ENCODE results near the gene HOXC12. TPM values are rescaled to one million over a fixed set of nuclear protein-coding genes. Genes with fewer than 3 reads are reported as not detected.

Gene HOXC12
- total RNA-seq, 2 experiments from 2014 or later, result not detected

DNA sequence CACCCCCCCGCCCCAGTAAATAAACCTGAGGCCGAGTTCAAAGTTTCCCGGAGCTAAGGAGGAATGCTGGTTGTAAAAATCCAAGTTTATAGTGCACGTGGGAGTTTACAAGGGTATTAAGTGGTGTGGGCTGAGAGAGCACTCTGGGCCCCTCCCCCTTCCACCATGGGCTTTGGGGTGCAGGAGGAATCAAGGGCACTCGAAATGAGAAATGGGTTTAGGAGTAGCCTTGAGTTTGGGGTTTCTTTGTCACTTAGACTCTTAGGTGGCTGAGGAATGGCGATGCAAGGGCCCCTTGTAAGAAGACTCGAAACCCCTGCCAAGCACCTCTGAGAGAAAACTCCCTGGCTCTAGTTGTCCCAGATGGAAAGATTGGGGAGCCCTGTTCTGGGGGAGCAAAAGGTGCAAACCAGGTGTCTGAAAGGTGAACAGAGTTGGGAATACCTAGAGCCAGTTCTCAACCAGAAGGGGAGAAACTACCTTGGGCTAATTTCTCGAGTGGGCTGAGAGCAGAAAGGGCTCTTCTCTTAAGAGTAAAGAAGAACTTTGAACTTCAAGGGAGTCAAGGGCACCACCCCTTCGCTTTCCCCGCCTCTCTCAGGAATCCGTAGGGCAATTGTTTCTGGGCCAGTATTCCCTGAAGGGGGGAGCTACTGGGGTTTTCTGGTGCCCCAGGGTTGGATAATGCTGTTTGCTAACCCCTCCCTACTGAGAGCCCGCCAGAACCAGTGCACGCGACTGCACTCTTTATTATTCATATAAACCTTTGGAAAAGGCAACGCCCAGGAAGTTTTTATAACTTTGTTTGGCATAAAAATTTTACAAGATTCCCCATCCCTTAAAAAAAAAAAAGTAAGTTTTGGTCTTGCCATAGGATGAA, 24.0 kb downstream of the HOXC12 start:
- POLR2A ChIA-PET, result no interaction called here
- CTCF ChIA-PET, result interaction anchor here (0.6 kb wide), 2 partner anchors 224 to 287 kb away, joined by 3 read pairs; no protein-coding TSS in a partner anchor

DNA sequence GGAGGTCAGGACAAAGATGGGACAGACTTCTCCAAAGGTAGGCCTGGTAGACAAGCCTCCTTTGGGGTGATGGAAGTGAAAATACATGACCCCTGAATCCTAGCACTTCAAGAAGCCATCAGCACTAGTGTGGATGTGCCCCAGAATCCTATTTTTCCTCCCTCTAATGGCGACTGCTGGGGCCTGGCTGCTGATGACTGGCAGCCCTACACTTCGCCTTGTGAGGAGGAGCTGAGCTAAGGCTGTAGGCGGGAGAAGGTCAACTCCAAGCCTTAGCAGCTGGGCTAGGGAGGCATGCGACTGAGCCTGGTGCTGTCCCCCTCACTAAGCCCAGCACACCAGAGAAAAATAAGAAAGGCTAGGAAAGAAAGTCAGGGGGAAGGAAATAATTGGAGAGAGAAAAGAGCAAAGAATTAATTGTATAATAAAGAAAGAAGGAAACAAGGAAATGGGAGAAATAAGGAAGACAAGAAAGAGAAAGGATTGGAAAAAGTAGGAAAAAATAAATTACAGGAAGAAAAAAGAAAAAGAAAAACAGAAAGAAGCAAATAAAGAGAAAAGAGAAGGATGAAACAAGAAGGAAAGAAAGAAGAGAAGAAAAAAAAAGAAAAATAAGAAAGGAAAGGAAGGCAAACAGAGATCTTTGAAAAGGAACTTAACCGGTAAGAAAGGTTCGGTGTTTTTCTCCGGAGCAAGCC, 25.6 kb downstream of the HOXC12 start:
- CTCF ChIA-PET, result no interaction called here
- POLR2A ChIA-PET, result no interaction called here

DNA sequence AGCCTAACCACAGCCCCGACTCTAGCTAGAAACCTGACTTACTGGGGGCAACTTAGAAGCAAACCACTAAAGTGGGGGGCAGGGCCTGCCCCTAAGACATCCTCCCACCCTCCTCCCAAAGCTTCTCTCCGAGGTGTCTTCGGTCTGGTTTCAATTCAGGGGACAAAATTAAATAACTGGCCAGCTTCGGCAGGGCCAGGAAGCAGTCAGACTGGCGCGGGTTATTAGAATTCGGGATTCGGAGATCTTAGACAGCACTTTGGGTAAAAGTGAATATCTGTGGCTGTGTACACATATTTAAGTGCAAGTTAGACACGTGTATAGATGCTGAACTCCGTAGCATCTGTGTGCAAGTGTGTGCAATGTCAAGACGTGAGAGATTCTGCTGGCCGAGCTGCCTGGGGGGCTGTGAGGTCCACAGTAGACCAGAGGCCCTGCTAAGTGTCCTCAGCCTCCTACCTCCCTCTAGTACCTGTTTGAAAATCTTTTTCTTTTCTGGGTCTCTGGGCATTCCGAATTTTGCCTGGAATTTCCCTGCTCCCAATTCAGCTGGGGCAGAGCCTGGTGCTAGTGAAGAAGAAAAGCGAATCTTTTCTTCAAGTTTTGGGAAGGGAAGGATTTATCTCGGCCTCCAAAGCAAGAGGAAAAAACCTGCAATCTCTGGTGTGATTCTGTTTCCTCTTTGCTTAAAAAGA, 26.2 kb downstream of the HOXC12 start:
- ChIA-PET POLR2A (no interaction called here), CTCF (no interaction called here)

DNA sequence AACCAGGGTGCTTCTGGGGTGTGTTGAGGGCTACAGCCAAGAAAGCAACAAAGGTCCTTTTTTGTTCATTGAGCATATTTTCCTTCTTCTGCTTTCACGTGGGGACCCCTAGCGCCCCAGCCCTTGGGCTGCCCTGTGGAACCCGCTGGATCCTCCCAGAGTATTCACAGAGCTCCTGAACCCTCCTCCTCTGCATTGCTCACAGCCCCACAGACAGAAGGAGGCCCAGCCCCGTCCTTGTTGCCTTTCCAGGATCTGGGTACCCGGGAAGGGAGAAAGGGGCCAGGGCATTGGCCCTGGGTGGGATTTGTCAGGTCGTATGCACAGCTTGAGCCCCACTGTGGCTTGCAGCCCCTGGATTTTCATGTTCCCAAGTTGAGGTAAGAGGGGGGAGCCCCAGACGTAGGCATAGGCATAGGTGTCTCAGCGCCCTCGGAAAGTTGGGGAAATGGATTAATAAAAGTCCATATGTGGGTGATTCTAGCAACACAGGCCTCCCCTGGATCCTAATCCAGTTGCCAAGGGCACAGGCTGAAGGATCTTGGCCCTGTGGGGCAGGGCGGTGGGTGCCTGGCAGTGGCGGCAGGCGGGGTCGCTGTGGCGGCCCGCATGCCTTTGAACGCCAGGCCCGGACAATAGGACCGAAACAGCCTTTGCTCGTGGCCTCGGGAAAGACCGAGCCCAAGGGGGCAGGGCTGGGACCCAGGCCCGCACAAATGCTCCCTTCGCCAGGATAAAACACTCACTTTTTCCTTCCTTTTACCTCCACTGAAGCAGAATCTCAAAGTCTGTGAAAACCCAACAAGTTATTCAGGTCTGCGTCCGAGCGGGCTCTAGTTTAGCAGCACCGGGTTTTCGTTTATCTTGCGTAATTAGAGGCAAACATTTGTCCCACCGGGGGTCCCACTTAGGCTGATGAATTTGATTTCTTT, 27.2 kb downstream of the HOXC12 start:
- ChIA-PET POLR2A (no interaction called here), CTCF (interaction anchor here (0.6 kb wide), 1 partner anchor 50 kb away, joined by 3 read pairs; no protein-coding TSS in a partner anchor)

DNA sequence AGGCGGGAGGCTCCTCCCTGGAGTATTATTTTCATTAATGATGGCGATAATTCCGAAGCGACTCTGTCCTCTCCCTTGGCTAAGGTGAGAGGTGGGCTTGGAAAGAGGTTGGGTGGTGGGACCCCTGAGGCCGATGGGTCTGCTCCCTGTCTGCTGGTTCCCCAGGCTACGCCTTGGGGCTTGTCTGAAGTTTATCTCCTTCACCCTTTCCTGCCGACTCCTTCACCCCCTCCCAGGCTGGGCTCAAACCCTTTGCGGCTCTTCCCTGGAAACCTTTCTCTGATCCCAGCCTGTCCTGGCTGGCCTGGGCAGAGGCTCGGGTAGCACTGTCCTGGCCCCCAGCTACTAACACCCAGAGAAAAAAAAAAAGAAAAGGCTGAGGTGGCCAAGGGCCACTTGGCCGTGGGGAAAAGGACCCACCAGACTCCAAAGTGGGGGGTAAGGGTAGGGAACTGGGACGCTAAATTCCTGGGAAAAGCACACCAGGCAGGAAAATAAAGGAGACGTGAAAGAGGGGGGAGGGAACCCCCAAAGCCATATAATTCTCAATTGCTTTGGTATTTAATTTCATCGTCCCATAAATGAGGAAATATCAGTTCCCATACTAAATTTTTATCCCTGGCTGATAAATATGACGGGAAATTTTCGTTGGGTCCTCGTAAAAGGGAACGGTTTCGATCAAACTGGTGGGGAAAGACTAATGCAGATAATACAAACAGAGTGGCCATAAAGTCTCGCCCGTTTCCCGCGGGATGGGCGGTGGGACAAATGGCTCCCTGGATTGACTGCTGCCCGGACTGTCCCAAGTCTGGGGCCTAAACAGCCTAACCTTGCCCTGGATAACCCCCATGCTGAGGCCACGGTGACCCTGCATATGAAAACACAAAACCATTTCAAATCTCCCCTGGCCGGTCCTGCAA, 28.2 kb downstream of the HOXC12 start:
- ChIA-PET CTCF (interaction anchor here (0.6 kb wide), 1 partner anchor 49 kb away, joined by 3 read pairs; no protein-coding TSS in a partner anchor), POLR2A (no interaction called here)

DNA sequence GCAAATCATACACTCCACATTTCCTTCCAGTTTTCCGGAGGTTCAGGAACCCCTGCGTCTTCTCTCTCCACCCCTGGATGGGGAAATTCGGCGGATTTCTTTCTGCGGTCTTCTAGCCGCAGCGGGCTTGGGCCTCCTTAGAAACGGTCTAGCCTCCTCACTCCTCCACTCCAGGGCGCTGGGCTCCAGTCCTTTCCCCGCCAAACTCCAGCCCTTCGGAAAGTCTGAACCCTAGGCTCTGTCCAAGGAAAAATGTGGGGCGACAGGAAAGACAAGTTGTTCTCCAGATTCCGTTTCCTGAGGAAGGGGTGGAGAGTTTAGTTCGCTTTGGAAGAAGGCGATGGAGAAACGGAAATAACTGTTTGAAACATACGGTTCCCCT, 28.9 kb downstream of the HOXC12 start:
- CTCF ChIA-PET, result no interaction called here
- POLR2A ChIA-PET, result no interaction called here

DNA sequence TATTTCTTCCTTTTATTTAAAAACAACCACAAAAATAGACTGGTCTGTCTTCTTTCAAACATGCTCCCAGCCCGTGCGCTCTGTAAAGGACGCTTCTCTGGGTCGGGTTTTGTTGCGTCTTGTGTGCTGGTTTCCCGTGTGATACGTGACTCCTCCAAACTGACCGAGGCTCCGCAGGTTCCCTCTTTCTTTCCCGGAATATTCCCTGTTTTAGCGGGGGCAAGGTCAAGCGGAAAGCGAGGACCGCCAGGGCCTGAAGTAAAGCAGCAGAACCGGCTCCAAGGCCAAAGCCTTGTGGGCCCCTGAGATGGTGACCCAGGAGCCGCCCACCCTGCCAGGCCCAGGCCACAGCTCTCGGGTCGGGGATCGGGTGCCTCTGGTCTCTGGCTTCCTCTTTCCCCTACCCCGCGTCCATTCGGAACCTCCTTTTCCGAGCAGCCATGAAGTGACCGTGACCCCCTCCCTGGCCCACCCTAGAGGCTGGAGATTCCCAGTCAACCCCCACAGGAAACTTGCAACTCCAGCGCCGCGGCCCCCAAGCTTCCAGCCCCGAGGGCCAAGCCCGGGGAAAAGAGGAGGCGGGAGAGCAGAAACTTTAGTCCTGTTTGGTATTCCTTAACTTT, 29.4 kb downstream of the HOXC12 start:
- POLR2A ChIA-PET, result no interaction called here

DNA sequence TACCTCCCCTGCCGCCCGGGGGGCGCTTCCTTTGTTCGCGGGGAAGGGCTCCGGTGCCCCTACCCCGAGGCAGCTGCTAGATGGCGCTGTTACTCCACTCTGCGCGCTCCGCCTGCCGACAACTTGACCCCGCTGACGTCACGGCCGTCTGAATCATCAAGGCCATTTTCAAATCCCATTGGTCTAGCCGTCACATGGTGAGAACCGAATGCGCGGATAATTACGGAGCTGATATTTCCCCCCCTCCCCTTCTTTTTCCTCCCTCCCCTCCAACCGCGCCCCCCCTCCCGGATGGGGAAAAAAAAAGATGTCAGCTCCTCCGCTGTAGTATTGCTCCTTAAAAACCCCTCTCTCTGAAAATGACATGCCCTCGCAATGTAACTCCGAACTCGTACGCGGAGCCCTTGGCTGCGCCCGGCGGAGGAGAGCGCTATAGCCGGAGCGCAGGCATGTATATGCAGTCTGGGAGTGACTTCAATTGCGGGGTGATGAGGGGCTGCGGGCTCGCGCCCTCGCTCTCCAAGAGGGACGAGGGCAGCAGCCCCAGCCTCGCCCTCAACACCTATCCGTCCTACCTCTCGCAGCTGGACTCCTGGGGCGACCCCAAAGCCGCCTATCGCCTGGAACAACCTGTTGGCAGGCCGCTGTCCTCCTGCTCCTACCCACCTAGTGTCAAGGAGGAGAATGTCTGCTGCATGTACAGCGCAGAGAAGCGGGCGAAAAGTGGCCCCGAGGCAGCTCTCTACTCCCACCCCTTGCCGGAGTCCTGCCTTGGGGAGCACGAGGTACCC, 30.4 kb downstream of the HOXC12 start, which contains the start of gene HOXC10:
HOXC10 (plus strand) TSS at position 246 of the 791 bp plus-strand sequence; CDS start at position 360, 114 bp downstream.
- POLR2A ChIA-PET, result interaction anchor here (0.6 kb wide), 1 partner anchor 47 kb away, joined by 8 read pairs; no protein-coding TSS in a partner anchor
- CTCF ChIA-PET, result interaction anchor here (0.6 to 2.2 kb wide), 20 partner anchors 10 to 256 kb away, joined by 3 to 13 read pairs (median 4); partner anchors contain the start of genes HOXC13, HOXC8 and HOXC9

More for the DNA sequence above, 29.4 kb downstream of the HOXC12 start:
- CTCF ChIA-PET, result interaction anchor here (0.8 to 2.0 kb wide), 6 partner anchors 18 to 257 kb away, joined by 3 to 13 read pairs (median 4); no protein-coding TSS in a partner anchor

DNA sequence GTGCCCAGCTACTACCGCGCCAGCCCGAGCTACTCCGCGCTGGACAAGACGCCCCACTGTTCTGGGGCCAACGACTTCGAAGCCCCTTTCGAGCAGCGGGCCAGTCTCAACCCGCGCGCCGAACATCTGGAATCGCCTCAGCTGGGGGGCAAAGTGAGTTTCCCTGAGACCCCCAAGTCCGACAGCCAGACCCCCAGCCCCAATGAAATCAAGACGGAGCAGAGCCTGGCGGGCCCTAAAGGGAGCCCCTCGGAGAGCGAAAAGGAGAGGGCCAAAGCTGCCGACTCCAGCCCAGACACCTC, 30.9 kb downstream of the HOXC12 start:
- ChIA-PET CTCF (interaction anchor here (0.6 to 2.2 kb wide), 15 partner anchors 13 to 239 kb away, joined by 3 to 13 read pairs (median 5); partner anchors contain the start of genes HOXC13 and HOXC8), POLR2A (no interaction called here)

DNA sequence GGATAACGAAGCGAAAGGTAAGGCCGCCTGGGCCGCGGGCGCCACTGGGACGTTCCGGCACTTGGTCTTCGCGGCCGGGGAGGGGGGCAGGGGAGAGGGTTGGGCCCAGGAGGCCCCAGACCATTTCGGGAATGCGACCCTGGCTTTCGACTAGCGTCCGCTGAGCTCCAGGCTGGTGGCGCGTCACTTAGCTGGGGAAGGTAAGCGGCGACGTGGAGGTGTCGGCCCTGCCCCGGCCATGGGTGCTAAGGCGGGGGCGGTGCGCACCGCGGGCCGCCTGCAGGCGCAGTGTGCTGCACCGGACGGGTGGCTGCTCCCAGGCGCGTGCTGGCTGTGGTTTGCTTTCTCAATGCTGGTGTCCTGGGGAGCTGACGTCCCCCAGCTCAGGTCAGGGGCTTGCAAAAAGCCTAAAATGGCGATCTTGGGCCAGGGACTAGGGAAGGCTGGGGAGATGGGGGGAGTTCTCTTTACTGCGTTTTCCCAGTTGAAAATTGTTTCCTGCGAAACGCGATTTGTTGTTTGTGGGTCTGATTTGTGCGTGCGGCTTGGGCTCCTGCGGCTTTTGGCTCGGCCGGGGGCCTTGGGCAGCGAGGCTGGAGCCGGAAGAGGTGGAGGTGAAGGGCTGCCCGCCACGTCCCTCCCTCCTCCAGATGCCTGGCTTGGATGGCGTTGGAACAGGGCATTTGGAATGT, 31.4 kb downstream of the HOXC12 start:
- POLR2A ChIA-PET, result no interaction called here
- CTCF ChIA-PET, result interaction anchor here (0.6 to 2.2 kb wide), 15 partner anchors 14 to 240 kb away, joined by 3 to 13 read pairs (median 5); partner anchors contain the start of genes HOXC13 and HOXC8

DNA sequence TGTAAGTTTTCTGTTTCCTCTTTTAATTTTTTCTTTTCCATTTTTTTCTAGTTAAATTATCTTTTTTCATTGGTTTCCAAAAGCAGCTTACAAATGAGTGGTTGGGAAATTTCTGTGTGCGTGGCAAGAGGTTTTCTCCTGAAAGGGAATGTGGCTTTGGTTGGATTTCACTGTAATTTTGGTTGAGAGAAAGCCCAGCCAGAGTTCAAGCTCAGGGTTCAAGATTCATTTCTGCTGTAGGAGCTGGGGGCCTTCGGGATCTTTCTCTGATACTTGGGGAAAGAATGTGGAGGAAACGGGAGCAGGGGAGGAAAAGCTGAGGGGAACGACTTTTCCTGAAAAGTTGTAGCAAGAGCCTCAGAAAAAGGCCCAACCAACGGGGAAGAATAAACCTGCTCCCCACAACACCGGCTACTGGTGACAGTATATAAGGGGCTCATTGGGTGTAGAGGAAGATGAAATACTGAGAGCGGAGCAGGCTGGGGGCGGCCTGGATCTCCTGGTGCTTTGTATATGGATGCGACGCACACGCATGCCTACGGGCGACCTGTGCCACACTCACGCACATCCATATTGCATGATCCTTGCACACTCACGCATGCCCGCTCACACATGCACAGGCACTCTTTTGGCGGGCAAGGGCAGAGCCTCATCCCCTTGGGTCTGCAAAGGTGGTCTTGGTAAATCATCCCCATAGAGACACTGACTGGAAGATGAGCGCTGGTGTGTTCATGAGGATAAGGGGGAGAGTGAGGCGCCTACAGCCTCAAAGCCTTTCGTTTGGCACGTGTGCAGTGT, 32.2 kb downstream of the HOXC12 start:
- ChIA-PET POLR2A (interaction anchor here (0.6 kb wide), 1 partner anchor 37 kb away, joined by 3 read pairs; no protein-coding TSS in a partner anchor), CTCF (interaction anchor here (0.9 to 2.2 kb wide), 7 partner anchors 19 to 372 kb away, joined by 3 to 11 read pairs (median 5); partner anchors contain the start of gene HOXC8)

DNA sequence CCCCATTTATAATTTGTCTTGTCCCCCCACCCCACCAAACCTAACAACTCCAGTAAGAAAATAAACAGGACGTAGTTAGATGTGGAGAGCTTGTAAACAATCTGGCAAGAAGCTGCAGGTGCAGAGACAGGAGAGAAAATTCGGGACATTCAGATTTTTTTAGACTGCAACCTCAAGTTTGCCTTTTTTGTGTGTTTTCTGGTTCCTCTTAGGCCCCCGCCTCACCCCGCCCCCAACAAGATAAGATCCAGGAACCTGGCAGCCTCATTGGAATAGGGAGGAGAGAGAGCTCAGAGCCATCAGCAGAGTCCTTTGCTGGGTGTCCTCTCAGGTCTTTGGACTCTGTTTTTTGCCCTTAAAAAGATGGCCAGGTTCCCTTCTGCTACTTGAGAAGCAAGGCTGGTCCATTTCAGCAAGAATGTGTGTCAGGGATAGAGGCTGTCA, 33.1 kb downstream of the HOXC12 start:
- POLR2A ChIA-PET, result interaction anchor here (0.6 kb wide), 1 partner anchor 36 kb away, joined by 3 read pairs; no protein-coding TSS in a partner anchor
- CTCF ChIA-PET, result interaction anchor here (0.6 to 2.0 kb wide), 8 partner anchors 18 to 371 kb away, joined by 3 to 9 read pairs (median 4); no protein-coding TSS in a partner anchor

DNA sequence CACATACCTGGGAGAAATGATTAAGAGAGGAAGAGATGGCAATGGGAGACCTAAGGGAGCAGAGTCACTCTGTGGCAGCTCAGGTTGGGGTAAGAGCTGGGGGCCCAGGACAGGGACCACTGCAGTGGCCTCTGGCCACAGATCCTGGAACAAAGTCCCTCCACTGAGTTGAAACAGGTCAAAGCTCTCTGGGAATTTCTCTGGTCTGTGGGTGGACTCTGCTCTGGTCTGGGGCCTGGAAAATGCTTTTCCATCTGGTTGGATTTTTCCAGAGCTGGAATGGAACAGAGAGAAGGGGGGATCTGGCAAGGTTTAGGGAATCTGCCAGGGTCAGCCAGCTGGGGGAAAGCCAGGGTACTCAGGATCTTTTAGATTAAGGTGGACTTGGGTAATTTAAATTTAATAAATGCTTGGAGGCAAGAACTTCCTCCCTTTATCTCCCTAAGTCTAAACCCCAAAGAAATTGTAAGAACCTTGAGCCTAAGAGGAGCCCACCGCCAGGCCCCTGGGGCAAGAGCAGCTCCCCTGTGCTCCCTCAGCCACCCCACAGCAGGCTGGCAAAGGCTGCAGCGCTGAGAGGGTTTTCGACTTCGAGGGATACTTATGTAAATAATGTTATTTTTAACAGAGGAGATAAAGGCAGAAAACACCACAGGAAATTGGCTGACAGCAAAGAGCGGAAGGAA, 34.0 kb downstream of the HOXC12 start:
- POLR2A ChIA-PET, result no interaction called here
- CTCF ChIA-PET, result interaction anchor here (0.6 to 1.9 kb wide), 7 partner anchors 17 to 370 kb away, joined by 3 to 9 read pairs (median 3); no protein-coding TSS in a partner anchor

All from activated CD8-positive, alpha-beta memory T cell treated with anti-CD3 and anti-CD28 coated beads for 36 hours (primary cell).